ENCODE results near the gene NCEH1. TPM values are rescaled to one million over a fixed set of nuclear protein-coding genes. Genes with fewer than 3 reads are reported as not detected.

The NCEH1 gene
- total and polyA plus RNA-seq, 2 experiments from 2014 or later: 1.8 to 4.9 TPM

DNA sequence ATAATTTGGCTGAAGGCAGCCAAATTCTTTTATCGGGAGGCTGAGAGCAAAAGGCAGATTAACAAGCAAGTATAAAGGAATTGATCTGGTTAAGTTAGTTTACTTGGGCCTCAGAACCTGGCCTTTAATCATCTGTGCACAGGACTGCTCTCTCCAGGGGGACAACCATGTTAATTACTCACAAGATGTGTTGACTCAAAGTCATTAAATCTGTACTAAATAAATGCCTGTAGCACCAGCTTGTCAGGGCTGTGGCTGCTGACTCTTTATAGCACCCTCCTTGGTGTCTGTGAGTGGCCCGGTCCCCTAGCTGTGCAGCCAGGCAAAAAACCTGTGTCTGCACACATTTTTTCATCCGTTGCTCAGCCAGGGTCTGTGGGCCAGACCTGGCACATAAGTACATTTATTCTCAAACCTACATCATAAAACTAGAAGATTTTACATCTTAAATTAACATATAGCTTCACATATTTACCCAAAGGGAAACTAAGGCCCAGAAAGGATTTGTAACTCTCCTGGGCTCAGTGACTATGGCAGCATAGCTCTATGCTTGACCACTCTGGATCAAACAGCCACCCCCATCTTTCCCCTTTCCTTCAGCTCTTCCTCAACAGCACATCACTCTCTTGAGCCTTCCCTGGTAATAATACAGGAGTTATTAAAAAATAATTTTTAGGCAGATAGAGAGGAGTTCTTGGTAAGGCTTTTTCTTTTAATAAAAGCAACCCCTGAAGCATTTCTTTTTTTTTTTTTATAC lies 51.4 kb downstream of the NCEH1 start:
- Histone ChIP-seq H3K79me2 (replicated peaks; ENCODE audit: insufficient read depth) (no peaks in the 10 kb centered on the region), H3K9me2 (ENCODE audit: insufficient read depth) (0 out of 2 replicates have a peak, but pooled peaks cover 9% of the 10 kb centered on the region), H3K27me3 (ENCODE audit: insufficient read depth) (no peaks in the 10 kb centered on the region), H2AFZ (no peak overlapping the region), H3K4me3 (no peak overlapping the region), H3K4me2 (no peak overlapping the region), H3K4me1 (ENCODE audit: insufficient read depth) (peaks cover 5% of the 10 kb centered on the region; the same call in 1 of the 2 replicates), H3K27ac (ENCODE audit: low read depth) (no peak overlapping the region), H3K36me3 (ENCODE audit: insufficient read depth) (no peaks in the 10 kb centered on the region), H4K20me1 (replicated peaks; ENCODE audit: insufficient read depth) (no peaks in the 10 kb centered on the region; the same call in 1 of the 2 replicates), H3F3A (replicated peaks; ENCODE audit: low read depth) (no peaks in the 10 kb centered on the region)
- ATAC-seq (no peak), DNase-seq (ENCODE audit: low spot score) (no peak)
- Mint-ChIP-seq H3K27ac (no peak overlapping the region), H3K27me3 (ENCODE audit: insufficient read depth, low read depth, poor library complexity) (peaks cover 2% of the 10 kb centered on the region), H3K4me3 (no peak overlapping the region), H3K4me1 (peaks cover 6% of the 10 kb centered on the region; the same call in 2 of the 3 replicates), H3K36me3 (ENCODE audit: low read depth) (no peaks in the 10 kb centered on the region), H3K9me3 (peaks cover 3% of the 10 kb centered on the region; the same call in 2 of the 3 replicates)
- TF ChIP-seq POLR2AphosphoS5 (IDR thresholded peaks at IDR 0.05; ENCODE audit: low read depth): no peak
- no peak for TF ChIP-seq EZH2 (IDR thresholded peaks at IDR 0.05; ENCODE audit: low read depth, unreplicated experiment)

DNA sequence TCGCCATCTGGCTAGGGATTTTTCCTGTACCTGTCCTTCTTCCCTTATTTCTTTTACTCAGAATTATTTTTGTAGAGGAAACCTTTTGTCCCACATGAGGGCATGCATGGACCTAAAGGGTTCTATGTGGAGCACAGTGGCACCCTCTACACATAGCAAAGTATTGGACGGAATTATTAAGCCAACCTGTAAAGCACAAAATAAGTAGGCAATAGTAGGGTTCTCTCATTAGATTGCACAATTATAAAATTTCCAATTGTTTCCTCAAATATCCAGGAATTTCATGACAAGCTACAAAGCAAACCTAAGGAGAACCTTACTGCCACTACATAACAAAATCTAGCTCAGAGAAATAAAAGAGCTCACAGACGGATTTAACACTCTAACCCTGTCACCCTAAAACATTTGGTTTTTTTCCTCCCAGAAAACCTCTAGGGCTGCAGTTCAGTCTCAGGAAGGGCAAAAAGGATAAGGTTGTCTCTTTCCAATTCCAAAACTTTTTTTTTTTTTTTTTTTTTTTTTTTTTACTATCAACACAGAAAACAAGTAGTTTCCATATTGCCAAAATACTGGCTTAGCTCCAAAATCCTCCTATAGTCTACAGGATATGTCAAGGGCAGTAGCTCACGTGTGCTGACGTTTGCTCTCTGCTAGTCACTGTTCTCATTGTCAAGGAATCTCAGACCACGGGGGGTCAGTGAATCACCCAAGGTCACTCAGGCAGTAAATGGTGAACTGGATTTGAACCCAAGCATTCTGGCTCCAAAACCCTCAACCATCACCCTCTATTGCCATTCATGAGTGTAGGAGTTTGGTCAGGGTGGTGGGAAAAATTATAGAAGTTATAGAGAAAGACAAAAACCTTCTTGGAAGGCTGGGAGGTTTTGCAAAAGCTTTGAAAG lies 52.3 kb downstream of the NCEH1 start:
- no peaks in the 10 kb centered on the region for H3K79me2 ChIP-seq (replicated peaks; ENCODE audit: insufficient read depth)
- TF ChIP-seq POLR2AphosphoS5 (IDR thresholded peaks at IDR 0.05; ENCODE audit: low read depth): no peak
- TF ChIP-seq, protein P1, sequence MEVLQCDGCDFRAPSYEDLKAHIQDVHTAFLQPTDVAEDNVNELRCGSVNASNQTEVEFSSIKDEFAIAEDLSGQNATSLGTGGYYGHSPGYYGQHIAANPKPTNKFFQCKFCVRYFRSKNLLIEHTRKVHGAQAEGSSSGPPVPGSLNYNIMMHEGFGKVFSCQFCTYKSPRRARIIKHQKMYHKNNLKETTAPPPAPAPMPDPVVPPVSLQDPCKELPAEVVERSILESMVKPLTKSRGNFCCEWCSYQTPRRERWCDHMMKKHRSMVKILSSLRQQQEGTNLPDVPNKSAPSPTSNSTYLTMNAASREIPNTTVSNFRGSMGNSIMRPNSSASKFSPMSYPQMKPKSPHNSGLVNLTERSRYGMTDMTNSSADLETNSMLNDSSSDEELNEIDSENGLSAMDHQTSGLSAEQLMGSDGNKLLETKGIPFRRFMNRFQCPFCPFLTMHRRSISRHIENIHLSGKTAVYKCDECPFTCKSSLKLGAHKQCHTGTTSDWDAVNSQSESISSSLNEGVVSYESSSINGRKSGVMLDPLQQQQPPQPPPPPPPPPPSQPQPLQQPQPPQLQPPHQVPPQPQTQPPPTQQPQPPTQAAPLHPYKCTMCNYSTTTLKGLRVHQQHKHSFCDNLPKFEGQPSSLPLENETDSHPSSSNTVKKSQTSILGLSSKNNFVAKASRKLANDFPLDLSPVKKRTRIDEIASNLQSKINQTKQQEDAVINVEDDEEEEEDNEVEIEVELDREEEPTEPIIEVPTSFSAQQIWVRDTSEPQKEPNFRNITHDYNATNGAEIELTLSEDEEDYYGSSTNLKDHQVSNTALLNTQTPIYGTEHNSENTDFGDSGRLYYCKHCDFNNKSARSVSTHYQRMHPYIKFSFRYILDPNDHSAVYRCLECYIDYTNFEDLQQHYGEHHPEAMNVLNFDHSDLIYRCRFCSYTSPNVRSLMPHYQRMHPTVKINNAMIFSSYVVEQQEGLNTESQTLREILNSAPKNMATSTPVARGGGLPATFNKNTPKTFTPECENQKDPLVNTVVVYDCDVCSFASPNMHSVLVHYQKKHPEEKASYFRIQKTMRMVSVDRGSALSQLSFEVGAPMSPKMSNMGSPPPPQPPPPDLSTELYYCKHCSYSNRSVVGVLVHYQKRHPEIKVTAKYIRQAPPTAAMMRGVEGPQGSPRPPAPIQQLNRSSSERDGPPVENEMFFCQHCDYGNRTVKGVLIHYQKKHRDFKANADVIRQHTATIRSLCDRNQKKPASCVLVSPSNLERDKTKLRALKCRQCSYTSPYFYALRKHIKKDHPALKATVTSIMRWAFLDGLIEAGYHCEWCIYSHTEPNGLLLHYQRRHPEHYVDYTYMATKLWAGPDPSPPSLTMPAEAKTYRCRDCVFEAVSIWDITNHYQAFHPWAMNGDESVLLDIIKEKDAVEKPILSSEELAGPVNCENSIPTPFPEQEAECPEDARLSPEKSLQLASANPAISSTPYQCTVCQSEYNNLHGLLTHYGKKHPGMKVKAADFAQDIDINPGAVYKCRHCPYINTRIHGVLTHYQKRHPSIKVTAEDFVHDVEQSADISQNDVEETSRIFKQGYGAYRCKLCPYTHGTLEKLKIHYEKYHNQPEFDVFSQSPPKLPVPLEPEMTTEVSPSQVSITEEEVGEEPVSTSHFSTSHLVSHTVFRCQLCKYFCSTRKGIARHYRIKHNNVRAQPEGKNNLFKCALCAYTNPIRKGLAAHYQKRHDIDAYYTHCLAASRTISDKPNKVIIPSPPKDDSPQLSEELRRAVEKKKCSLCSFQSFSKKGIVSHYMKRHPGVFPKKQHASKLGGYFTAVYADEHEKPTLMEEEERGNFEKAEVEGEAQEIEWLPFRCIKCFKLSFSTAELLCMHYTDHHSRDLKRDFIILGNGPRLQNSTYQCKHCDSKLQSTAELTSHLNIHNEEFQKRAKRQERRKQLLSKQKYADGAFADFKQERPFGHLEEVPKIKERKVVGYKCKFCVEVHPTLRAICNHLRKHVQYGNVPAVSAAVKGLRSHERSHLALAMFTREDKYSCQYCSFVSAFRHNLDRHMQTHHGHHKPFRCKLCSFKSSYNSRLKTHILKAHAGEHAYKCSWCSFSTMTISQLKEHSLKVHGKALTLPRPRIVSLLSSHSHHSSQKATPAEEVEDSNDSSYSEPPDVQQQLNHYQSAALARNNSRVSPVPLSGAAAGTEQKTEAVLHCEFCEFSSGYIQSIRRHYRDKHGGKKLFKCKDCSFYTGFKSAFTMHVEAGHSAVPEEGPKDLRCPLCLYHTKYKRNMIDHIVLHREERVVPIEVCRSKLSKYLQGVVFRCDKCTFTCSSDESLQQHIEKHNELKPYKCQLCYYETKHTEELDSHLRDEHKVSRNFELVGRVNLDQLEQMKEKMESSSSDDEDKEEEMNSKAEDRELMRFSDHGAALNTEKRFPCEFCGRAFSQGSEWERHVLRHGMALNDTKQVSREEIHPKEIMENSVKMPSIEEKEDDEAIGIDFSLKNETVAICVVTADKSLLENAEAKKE (CRISPR knock-in tag; IDR thresholded peaks at IDR 0.05): no peak
- TF ChIP-seq, protein P2, sequence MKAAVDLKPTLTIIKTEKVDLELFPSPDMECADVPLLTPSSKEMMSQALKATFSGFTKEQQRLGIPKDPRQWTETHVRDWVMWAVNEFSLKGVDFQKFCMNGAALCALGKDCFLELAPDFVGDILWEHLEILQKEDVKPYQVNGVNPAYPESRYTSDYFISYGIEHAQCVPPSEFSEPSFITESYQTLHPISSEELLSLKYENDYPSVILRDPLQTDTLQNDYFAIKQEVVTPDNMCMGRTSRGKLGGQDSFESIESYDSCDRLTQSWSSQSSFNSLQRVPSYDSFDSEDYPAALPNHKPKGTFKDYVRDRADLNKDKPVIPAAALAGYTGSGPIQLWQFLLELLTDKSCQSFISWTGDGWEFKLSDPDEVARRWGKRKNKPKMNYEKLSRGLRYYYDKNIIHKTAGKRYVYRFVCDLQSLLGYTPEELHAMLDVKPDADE (IDR thresholded peaks at IDR 0.05): no peak
- no peak for TF ChIP-seq NANOG (IDR thresholded peaks at IDR 0.05; ENCODE audit: borderline replicate concordance)
- no peak for TF ChIP-seq STAT1 (IDR thresholded peaks at IDR 0.05; ENCODE audit: unreplicated experiment)
- TF ChIP-seq ZNF331 (CRISPR knock-in tag; IDR thresholded peaks at IDR 0.05; ENCODE audit: low read depth): no peak

More for the DNA sequence above, 52.3 kb downstream of the NCEH1 start:
- no peaks in the 10 kb centered on the region for H3F3A ChIP-seq (replicated peaks; ENCODE audit: low read depth)
- Mint-ChIP-seq H3K4me1 (peaks cover 6% of the 10 kb centered on the region; the same call in 2 of the 3 replicates), H3K9me3 (no peaks in the 10 kb centered on the region; the same call in 2 of the 3 replicates), H3K36me3 (ENCODE audit: low read depth) (no peaks in the 10 kb centered on the region), H3K27ac (no peak overlapping the region; the same call in 1 of the 2 replicates), H3K4me3 (no peak overlapping the region), H3K27me3 (ENCODE audit: insufficient read depth, low read depth, poor library complexity) (peaks cover 2% of the 10 kb centered on the region)
- no peaks in the 10 kb centered on the region; the same call in 1 of the 2 replicates for H4K20me1 ChIP-seq (replicated peaks; ENCODE audit: insufficient read depth)
- H3K36me3 ChIP-seq (ENCODE audit: insufficient read depth): no peaks in the 10 kb centered on the region
- H3K4me1 ChIP-seq (ENCODE audit: insufficient read depth): peaks cover 5% of the 10 kb centered on the region; the same call in 1 of the 2 replicates
- no peak overlapping the region for H2AFZ ChIP-seq
- H3K9me2 ChIP-seq (ENCODE audit: insufficient read depth): 0 out of 2 replicates have a peak, but pooled peaks cover 9% of the 10 kb centered on the region
- DNase-seq (ENCODE audit: low spot score): no peak
- H3K27ac ChIP-seq (ENCODE audit: low read depth): no peak overlapping the region
- H3K27me3 ChIP-seq (ENCODE audit: insufficient read depth): no peaks in the 10 kb centered on the region
- no peak overlapping the region for H3K4me2 ChIP-seq
- peak; percentile 62 for ATAC-seq
- H3K4me3 ChIP-seq: no peak overlapping the region
